ENCODE results near the gene UST. TPM values are rescaled to one million over a fixed set of nuclear protein-coding genes. Genes with fewer than 3 reads are reported as not detected.

UST gene
- total and polyA plus RNA-seq, 2 experiments from 2014 or later: 2.9 to 4.0 TPM

GRCh38 chr6:149081281-149081680 lies 334.5 kb downstream of the UST start:
- Histone ChIP-seq H3K27me3 (no peaks in the 10 kb centered on the region), H3K36me3 (no peaks in the 10 kb centered on the region), H3K4me3 (no peak overlapping the region), H3K9me3 (ENCODE audit: low read depth) (no peaks in the 10 kb centered on the region), H3K4me1 (ENCODE audit: low read depth) (peaks cover 13% of the 10 kb centered on the region), H3K27ac (no peak overlapping the region)
- no peak for DNase-seq (ENCODE audit: low read depth in 1 of 2, low spot score in 1 of 2)
- TF ChIP-seq CTCF (IDR thresholded peaks at IDR 0.05; ENCODE audit: low read depth, low read length): no peak

GRCh38 chr6:149082320-149082719 lies 335.5 kb downstream of the UST start:
- TF ChIP-seq CTCF (IDR thresholded peaks at IDR 0.05; ENCODE audit: low read depth, low read length): peak; percentile 77
- peaks cover 13% of the 10 kb centered on the region for H3K4me1 ChIP-seq (ENCODE audit: low read depth)
- no peaks in the 10 kb centered on the region for H3K9me3 ChIP-seq (ENCODE audit: low read depth)
- H3K27me3 ChIP-seq: no peaks in the 10 kb centered on the region
- peak; percentile 76 to 88 for DNase-seq (ENCODE audit: low read depth in 1 of 2, low spot score in 1 of 2)
- no peak overlapping the region for H3K27ac ChIP-seq
- H3K36me3 ChIP-seq: no peaks in the 10 kb centered on the region
- H3K4me3 ChIP-seq: no peak overlapping the region

GRCh38 chr6:149084026-149084425 lies 337.2 kb downstream of the UST start:
- Histone ChIP-seq H3K27ac (peak overlapping the region; percentile 7), H3K4me1 (ENCODE audit: low read depth) (peaks cover 13% of the 10 kb centered on the region), H3K4me3 (no peak overlapping the region), H3K36me3 (no peaks in the 10 kb centered on the region), H3K9me3 (ENCODE audit: low read depth) (no peaks in the 10 kb centered on the region), H3K27me3 (no peaks in the 10 kb centered on the region)
- no peak for DNase-seq (ENCODE audit: low read depth in 1 of 2, low spot score in 1 of 2)
- TF ChIP-seq CTCF (IDR thresholded peaks at IDR 0.05; ENCODE audit: low read depth, low read length): no peak

GRCh38 chr6:149084808-149085556 lies 338.2 kb downstream of the UST start:
- Histone ChIP-seq H3K27me3 (no peaks in the 10 kb centered on the region), H3K4me1 (ENCODE audit: low read depth) (peaks cover 10% of the 10 kb centered on the region), H3K4me3 (no peak overlapping the region), H3K36me3 (no peaks in the 10 kb centered on the region), H3K27ac (no peak overlapping the region), H3K9me3 (ENCODE audit: low read depth) (no peaks in the 10 kb centered on the region)
- DNase-seq (ENCODE audit: low read depth in 1 of 2, low spot score in 1 of 2): no peak
- TF ChIP-seq CTCF (IDR thresholded peaks at IDR 0.05; ENCODE audit: low read depth, low read length): no peak

GRCh38 chr6:149085557-149085938 lies 338.7 kb downstream of the UST start:
- no peak for DNase-seq (ENCODE audit: low read depth in 1 of 2, low spot score in 1 of 2)
- H3K27ac ChIP-seq: no peak overlapping the region
- H3K9me3 ChIP-seq (ENCODE audit: low read depth): no peaks in the 10 kb centered on the region
- TF ChIP-seq CTCF (IDR thresholded peaks at IDR 0.05; ENCODE audit: low read depth, low read length): no peak
- H3K4me3 ChIP-seq: no peak overlapping the region
- peaks cover 6% of the 10 kb centered on the region for H3K4me1 ChIP-seq (ENCODE audit: low read depth)
- H3K36me3 ChIP-seq: no peaks in the 10 kb centered on the region
- H3K27me3 ChIP-seq: no peaks in the 10 kb centered on the region

Data from cardiac muscle cell (in vitro differentiated cells and primary cell).